Activated CD8-positive, alpha-beta T cell treated with anti-CD3 and anti-CD28 coated beads for 36 hours (primary cell): ENCODE results near the gene NBEAL2. TPM values are rescaled to one million over a fixed set of nuclear protein-coding genes. Genes with fewer than 3 reads are reported as not detected.

Experiments used
- ATAC-seq: fragments of 200-7000 bp; cut with Tn5 transposase; one replicate; pipeline ENCODE4 v1.10.0; 2021; ENCODE audit warnings: mild to moderate bottlenecking, moderate library complexity
- CTCF ChIA-PET: fragments of 350-600 bp; sonication (Branson Sonifier 250); formaldehyde crosslinking; loops from one replicate; lab custom pipeline; 2021; ENCODE audit warnings: antibody characterized with exemption; lab: Charles Lee
- POLR2A ChIA-PET: fragments of 350-600 bp; sonication (Branson Sonifier 250); formaldehyde crosslinking; loops from one replicate; lab custom pipeline; 2021; ENCODE audit warnings: antibody characterized with exemption; lab: Charles Lee
- DNase-seq: peaks from one replicate; pipeline ENCODE4 v3.0.0-alpha.2; 2020
- H3K27ac Mint-ChIP-seq: one replicate; pipeline ENCODE4 v1.8.0; 2021; ENCODE audit warnings: mild to moderate bottlenecking, mixed read lengths
- H3K27me3 Mint-ChIP-seq: one replicate; pipeline ENCODE4 v1.8.0; 2021; ENCODE audit warnings: mixed read lengths
- H3K36me3 Mint-ChIP-seq: one replicate; pipeline ENCODE4 v1.8.0; 2021; ENCODE audit warnings: low read depth, mixed read lengths
- H3K4me1 Mint-ChIP-seq: one replicate; pipeline ENCODE4 v1.8.0; 2021; ENCODE audit warnings: low read depth, mixed read lengths
- H3K4me3 Mint-ChIP-seq: one replicate; pipeline ENCODE4 v1.8.0; 2021; ENCODE audit warnings: mild to moderate bottlenecking, moderate library complexity, mixed read lengths
- H3K9me3 Mint-ChIP-seq: one replicate; pipeline ENCODE4 v1.8.0; 2021; ENCODE audit warnings: mixed read lengths
- CTCF ChIP-seq: fragments of 200-600 bp; IDR thresholded peaks from one replicate; pipeline ENCODE4 v1.8.0; 2022; ENCODE audit warnings: antibody characterized with exemption, mild to moderate bottlenecking
- intact Hi-C: fragments of 100-400 bp; cut with micrococcal nuclease; formaldehyde crosslinking; loops from one replicate; pipeline ENCODE4 v1.10.0; 2022
- total RNA-seq, 2 experiments: library from RNA; stranded (reverse); gene quantifications; one replicate each; pipeline ENCODE4 v1.2.3, GENCODE V29; 2021

NBEAL2 gene
- total RNA-seq, 2 experiments from 2014 or later = 58.9 to 63.7 TPM

- Mint-ChIP-seq H3K4me3 (no peak overlapping the region), H3K27ac (no peak overlapping the region), H3K9me3 (no peaks in the 10 kb centered on the region), H3K36me3 (peaks cover 13% of the 10 kb centered on the region), H3K27me3 (no peaks in the 10 kb centered on the region), H3K4me1 (peaks cover 20% of the 10 kb centered on the region)
- no peak for ATAC-seq
- CTCF ChIA-PET = no interaction called here
- intact Hi-C loops = loop anchor here (5.0 kb wide), 1 partner anchor 74 kb away; no protein-coding TSS in a partner anchor
- TF ChIP-seq CTCF = no peak
- POLR2A ChIA-PET = interaction anchor here (0.7 kb wide), 1 partner anchor 45 kb away, joined by 3 read pairs; no protein-coding TSS in a partner anchor
- no peak for DNase-seq
Observed at GRCh38 chr3:46995901-46996562, 16.6 kb downstream of the NBEAL2 start.

GRCh38 chr3:46996689-46997452 is 17.4 kb downstream of the NBEAL2 start:
- ATAC-seq (no peak), DNase-seq (no peak)
- peak overlapping the region; percentile 0 for H3K27ac Mint-ChIP-seq
- intact Hi-C loops = loop anchor here (5.0 kb wide), 1 partner anchor 75 kb away; no protein-coding TSS in a partner anchor
- no peak overlapping the region for H3K4me3 Mint-ChIP-seq
- POLR2A ChIA-PET = interaction anchor here (0.6 to 0.7 kb wide), 2 partner anchors 45 to 88 kb away, joined by 3 read pairs; no protein-coding TSS in a partner anchor
- TF ChIP-seq CTCF = no peak
- H3K27me3 Mint-ChIP-seq = no peaks in the 10 kb centered on the region
- peaks cover 21% of the 10 kb centered on the region for H3K4me1 Mint-ChIP-seq
- CTCF ChIA-PET = interaction anchor here (1.3 to 2.1 kb wide), 3 partner anchors 10 to 15 kb away, joined by 4 to 13 read pairs (median 5); no protein-coding TSS in a partner anchor
- H3K9me3 Mint-ChIP-seq = no peaks in the 10 kb centered on the region
- H3K36me3 Mint-ChIP-seq = peaks cover 16% of the 10 kb centered on the region

GRCh38 chr3:46997453-46998091 is 18.1 kb downstream of the NBEAL2 start:
- ATAC-seq (no peak), DNase-seq (no peak)
- intact Hi-C loops = loop anchor here (5.0 kb wide), 1 partner anchor 75 kb away; no protein-coding TSS in a partner anchor
- POLR2A ChIA-PET = interaction anchor here (0.6 kb wide), 2 partner anchors 16 to 88 kb away, joined by 3 read pairs; no protein-coding TSS in a partner anchor
- no peak overlapping the region for H3K4me3 Mint-ChIP-seq
- CTCF ChIA-PET = interaction anchor here (0.8 to 2.7 kb wide), 14 partner anchors 10 to 138 kb away, joined by 3 to 17 read pairs (median 4); no protein-coding TSS in a partner anchor
- TF ChIP-seq CTCF = no peak
- peak overlapping the region; percentile 0 for H3K27ac Mint-ChIP-seq
- no peaks in the 10 kb centered on the region for H3K27me3 Mint-ChIP-seq
- H3K4me1 Mint-ChIP-seq = peaks cover 21% of the 10 kb centered on the region
- no peaks in the 10 kb centered on the region for H3K9me3 Mint-ChIP-seq
- H3K36me3 Mint-ChIP-seq = peaks cover 19% of the 10 kb centered on the region

- intact Hi-C loops = loop anchor here (5.0 kb wide), 1 partner anchor 76 kb away; no protein-coding TSS in a partner anchor
- peak; percentile 89 for TF ChIP-seq CTCF
- DNase-seq (peak; percentile 86), ATAC-seq (peak; percentile 87)
- Mint-ChIP-seq H3K36me3 (peaks cover 19% of the 10 kb centered on the region), H3K4me3 (no peak overlapping the region), H3K27ac (peak overlapping the region; percentile 20), H3K9me3 (no peaks in the 10 kb centered on the region), H3K27me3 (no peaks in the 10 kb centered on the region), H3K4me1 (peaks cover 21% of the 10 kb centered on the region)
- ChIA-PET POLR2A (interaction anchor here (0.6 to 1.7 kb wide), 4 partner anchors 10 to 198 kb away, joined by 3 to 6 read pairs (median 4); no protein-coding TSS in a partner anchor), CTCF (interaction anchor here (0.8 to 2.7 kb wide), 18 partner anchors 9 to 139 kb away, joined by 3 to 17 read pairs (median 4); no protein-coding TSS in a partner anchor)
Observed at GRCh38 chr3:46998121-46998851, 18.8 kb downstream of the NBEAL2 start.
